ENCODE measurements around the gene LRRC75B. TPM values are rescaled to one million over a fixed set of nuclear protein-coding genes. Genes with fewer than 3 reads are reported as not detected.

Gene LRRC75B
- total and polyA plus RNA-seq, 2 of the 13 experiments (the other 11 are each of a cell fraction or from before 2014, with no cell fraction given) = 11.8 to 34.8 TPM

- TF ChIP-seq ZBTB4 (CRISPR knock-in tag; IDR thresholded peaks at IDR 0.05; ENCODE audit: borderline replicate concordance) = no peak; the same call in 1 of the 2 replicates
- 0 out of 2 replicates have a peak, but pooled peaks have one; percentile 6 for TF ChIP-seq ZNF574 (CRISPR knock-in tag; IDR thresholded peaks at IDR 0.05)
- no peak for TF ChIP-seq SNAPC2 (CRISPR knock-in tag; IDR thresholded peaks at IDR 0.05)
- TF ChIP-seq CEBPG (CRISPR knock-in tag; IDR thresholded peaks at IDR 0.05) = no peak
- 0 out of 2 replicates have a peak, but pooled peaks have one; percentile 29 for TF ChIP-seq ZNF101 (CRISPR knock-in tag; IDR thresholded peaks at IDR 0.05; ENCODE audit: borderline replicate concordance, low read depth)
- peak; percentile 51; the same call in 1 of the 2 replicates for TF ChIP-seq PPARG (CRISPR knock-in tag; conservative IDR thresholded peaks at IDR 0.05)
- TF ChIP-seq THAP7 (CRISPR knock-in tag; IDR thresholded peaks at IDR 0.05) = no peak
- peak; percentile 48; the same call in 1 of the 2 replicates for TF ChIP-seq SNAPC4 (CRISPR knock-in tag; IDR thresholded peaks at IDR 0.05)
- TF ChIP-seq NR0B2 (CRISPR knock-in tag; IDR thresholded peaks at IDR 0.05) = 0 out of 2 replicates have a peak, but pooled peaks have one; percentile 59
- TF ChIP-seq DNMT3B (CRISPR knock-in tag; conservative IDR thresholded peaks at IDR 0.05) = no peak
- TF ChIP-seq NRL (CRISPR knock-in tag; IDR thresholded peaks at IDR 0.05; ENCODE audit: borderline replicate concordance) = 0 out of 2 replicates have a peak, but pooled peaks have one; percentile 26
- TF ChIP-seq ZNF567 (CRISPR knock-in tag; IDR thresholded peaks at IDR 0.05; ENCODE audit: borderline replicate concordance) = 0 out of 2 replicates have a peak, but pooled peaks have one; percentile 52
- TF ChIP-seq SNAPC5 (CRISPR knock-in tag; IDR thresholded peaks at IDR 0.05; ENCODE audit: borderline replicate concordance) = no peak
- TF ChIP-seq NR2C2 (CRISPR knock-in tag; IDR thresholded peaks at IDR 0.05; ENCODE audit: borderline replicate concordance) = no peak
Observed at GRCh38 chr22:24554313-24555164, 38.3 kb downstream of the LRRC75B start, which contains the start of gene GUCD1 (continued).

All from HepG2 (cell line).